SK-N-SH (cell line): ENCODE data around the gene PTPRG. TPM values are rescaled to one million over a fixed set of nuclear protein-coding genes. Genes with fewer than 3 reads are reported as not detected.
A peak's percentile ranks its signal among the peaks of the same experiment; 100 is the strongest.

Source experiments
- CTCF ChIA-PET: fragments of 300-600, 350-600 bp; formaldehyde crosslinking; extraction: SDS; loops from one replicate; lab custom pipeline; 2021; lab: Yijun Ruan, JAX
- POLR2A ChIA-PET: fragments of 350-600 bp; sonication (Branson Sonifier 250); formaldehyde crosslinking; extraction: SDS; loops from one replicate; lab custom pipeline; 2020; ENCODE audit warnings: antibody characterized with exemption, inconsistent platforms; lab: Yijun Ruan, JAX
- DNase-seq: peaks from one replicate; pipeline ENCODE4 v3.0.0; 2012
- H2AFZ ChIP-seq: fragments of 200-600 bp; sonication (generic); 2 replicates; pipeline ENCODE4 v1.8.1; 2016; ENCODE audit warnings: antibody characterized with exemption, mild to moderate bottlenecking, low read depth
- H3F3A ChIP-seq: fragments of 200-600 bp; sonication (generic); replicated peaks from 2 replicates; pipeline ENCODE3; 2016; ENCODE audit warnings: antibody characterized with exemption, mild to moderate bottlenecking; ENCODE audit not compliant: insufficient read depth
- H3K27ac ChIP-seq, 2 experiments: fragments of 200-500 bp in 1 of 2; fragments of 200-600 bp in 1 of 2; sonication (Bioruptor generic) in 1 of 2; sonication (generic), shearing (Covaris generic) in 1 of 2; 2 replicates each; pipeline versions ENCODE4 v1.5.1 to v1.6.1; 2014 to 2016; ENCODE audit warnings: low read depth in 2 of 2, inconsistent platforms in 1 of 2, low read length in 1 of 2, mild to moderate bottlenecking in 1 of 2, mixed read lengths in 1 of 2
- H3K27me3 ChIP-seq: fragments of 200-600 bp; sonication (generic), shearing (Covaris generic); 2 replicates; pipeline ENCODE4 v1.6.1; 2016; ENCODE audit warnings: mixed run types; ENCODE audit not compliant: insufficient read depth
- H3K36me3 ChIP-seq, 2 experiments: fragments of 200-500 bp in 1 of 2; fragments of 200-600 bp in 1 of 2; sonication (Bioruptor generic) in 1 of 2; sonication (generic) in 1 of 2; replicated peaks in 1 of 2; 2 replicates each; pipeline versions ENCODE3 to v1.5.1; 2014 to 2016; ENCODE audit warnings: low read length in 1 of 2, mild to moderate bottlenecking in 1 of 2; ENCODE audit not compliant: insufficient read depth in 2 of 2, control insufficient read depth in 1 of 2
- H3K4me1 ChIP-seq, 2 experiments: fragments of 200-500 bp in 1 of 2; fragments of 200-600 bp in 1 of 2; sonication (Bioruptor generic) in 1 of 2; sonication (generic), shearing (Covaris generic) in 1 of 2; 2 replicates each; pipeline versions ENCODE4 v1.5.1 to v1.6.1; 2014 to 2016; ENCODE audit warnings: low read depth in 1 of 2, low read length in 1 of 2, mixed run types in 1 of 2; ENCODE audit not compliant: insufficient read depth in 2 of 2, control insufficient read depth in 1 of 2
- H3K4me2 ChIP-seq: fragments of 200-600 bp; sonication (generic), shearing (Covaris generic); 2 replicates; pipeline ENCODE4 v1.6.1; 2017; ENCODE audit warnings: mixed run types
- H3K4me3 ChIP-seq, 2 experiments: fragments of 200-500 bp in 1 of 2; fragments of 200-600 bp in 1 of 2; sonication (Bioruptor generic) in 1 of 2; sonication (generic), shearing (Covaris generic) in 1 of 2; 2 replicates each; pipeline versions ENCODE4 v1.5.1 to v1.8.1; 2014 to 2016; ENCODE audit warnings: low read depth in 2 of 2, inconsistent platforms in 1 of 2, low read length in 1 of 2, mild to moderate bottlenecking in 1 of 2, mixed read lengths in 1 of 2, moderate library complexity in 1 of 2
- H3K79me2 ChIP-seq: fragments of 200-600 bp; sonication (generic); 2 replicates; pipeline ENCODE4 v1.8.1; 2017; ENCODE audit warnings: mild to moderate bottlenecking; ENCODE audit not compliant: insufficient read depth
- H3K9ac ChIP-seq: fragments of 200-600 bp; sonication (generic); 2 replicates; pipeline ENCODE4 v1.6.1; 2017; ENCODE audit warnings: mixed run types
- H3K9me2 ChIP-seq: fragments of 200-600 bp; sonication (generic); 2 replicates; pipeline ENCODE4 v1.6.1; 2017; ENCODE audit warnings: mixed run types
- H3K9me3 ChIP-seq: fragments of 200-600 bp; sonication (generic); 2 replicates; pipeline ENCODE4 v1.6.1; 2017; ENCODE audit warnings: mixed run types, mild to moderate bottlenecking, moderate library complexity
- H4K20me1 ChIP-seq: fragments of 200-600 bp; sonication (generic); 2 replicates; pipeline ENCODE4 v1.6.1; 2017; ENCODE audit warnings: mild to moderate bottlenecking, mixed run types; ENCODE audit not compliant: insufficient read depth
- CTCF ChIP-seq: fragments of 200-600 bp; sonication (generic); IDR thresholded peaks from 2 replicates; pipeline ENCODE4 v1.6.1; 2017; ENCODE audit warnings: antibody characterized with exemption, mild to moderate bottlenecking, moderate library complexity
- EZH2phosphoT487 ChIP-seq: fragments of 200-600 bp; sonication (generic); IDR thresholded peaks from 2 replicates; pipeline ENCODE4 v1.6.1; 2017; ENCODE audit warnings: low read depth, mixed run types, mild to moderate bottlenecking, antibody characterized with exemption, moderate library complexity, borderline replicate concordance
- FOXM1 ChIP-seq: IDR thresholded peaks from 2 replicates; pipeline ENCODE4 v1.4.0; 2012; ENCODE audit warnings: low read depth, mild to moderate bottlenecking
- JUND ChIP-seq: IDR thresholded peaks from 2 replicates; pipeline ENCODE4 v1.4.0; 2012
- MXI1 ChIP-seq: IDR thresholded peaks from 2 replicates; pipeline ENCODE4 v1.6.1; 2012; ENCODE audit warnings: mild to moderate bottlenecking, low read depth, low read length, improper control_type of control experiment
- NFIC ChIP-seq: IDR thresholded peaks from 2 replicates; pipeline ENCODE4 v1.4.0; 2012; ENCODE audit warnings: borderline replicate concordance
- NRF1 ChIP-seq: IDR thresholded peaks from 2 replicates; pipeline ENCODE4 v1.6.1; 2012; ENCODE audit warnings: low read depth, mild to moderate bottlenecking, low read length
- RAD21 ChIP-seq: IDR thresholded peaks from 2 replicates; pipeline ENCODE4 v1.6.1; 2012; ENCODE audit warnings: mild to moderate bottlenecking, low read length
- RCOR1 ChIP-seq: fragments of 150-350 bp; IDR thresholded peaks from 2 replicates; pipeline ENCODE4 v1.6.1; 2017; ENCODE audit warnings: antibody characterized with exemption, low read length
- SMC3 ChIP-seq: IDR thresholded peaks from 2 replicates; pipeline ENCODE4 v1.6.1; 2012; ENCODE audit warnings: low read depth, low read length, improper control_type of control experiment
- TAF1 ChIP-seq: IDR thresholded peaks from 2 replicates; pipeline ENCODE4 v1.6.1; 2012; ENCODE audit warnings: low read depth, mild to moderate bottlenecking, low read length, moderate library complexity, borderline replicate concordance
- YY1 ChIP-seq: IDR thresholded peaks from 2 replicates; pipeline ENCODE4 v1.4.0; 2012; ENCODE audit warnings: low read depth, mild to moderate bottlenecking
- WGBS: methylation state at CpG from one replicate; pipeline ENCODE4 v1.1.6; 2017; ENCODE audit warnings: low lambda C conversion rate; 5-methylcytosine and 5-hydroxymethylcytosine counted together
- polyA plus RNA-seq, 3 experiments: library from polyadenylated mRNA; depleted of rRNA; stranded (reverse); fragments of >200 nt; gene quantifications; 2 replicates each; pipeline ENCODE4 v1.2.3, GENCODE V29; 2012
- TF ChIP-seq, protein P1 (sequence below): fragments of 150-350 bp; IDR thresholded peaks from 2 replicates; pipeline ENCODE4 v1.6.1; 2017; ENCODE audit warnings: antibody characterized with exemption, low read length, low read depth, borderline replicate concordance
- TF ChIP-seq, protein P2 (sequence below): fragments of 150-350 bp; IDR thresholded peaks from 2 replicates; pipeline ENCODE4 v1.6.1; 2016; ENCODE audit warnings: mild to moderate bottlenecking, low read depth, low read length
- TF ChIP-seq, protein P3 (sequence below): IDR thresholded peaks from 2 replicates; pipeline ENCODE4 v1.4.0; 2012; ENCODE audit warnings: low read depth

Gene PTPRG
- polyA plus RNA-seq, 1 of the 3 experiments (the other 2 are of a cell fraction), result 14.1 TPM

- H3K36me3 ChIP-seq, result no peaks in the 10 kb centered on the region
- ChIA-PET CTCF (interaction anchor here (0.6 to 4.1 kb wide), 12 partner anchors 9 to 194 kb away, joined by 3 to 27 read pairs (median 3); no protein-coding TSS in a partner anchor), POLR2A (no interaction called here)
- H3K79me2 ChIP-seq, result no peaks in the 10 kb centered on the region
- H3K27ac ChIP-seq, result no peak overlapping the region
- H3K4me2 ChIP-seq, result no peak overlapping the region
- H3F3A ChIP-seq, result no peaks in the 10 kb centered on the region
- 52% methylated on average over 3 of the region's 3 CpGs for WGBS
- H3K4me3 ChIP-seq, result no peak overlapping the region
- H3K9ac ChIP-seq, result no peak overlapping the region
- TF ChIP-seq RCOR1, result no peak
- TF ChIP-seq JUND, result no peak
- TF ChIP-seq, protein P1, sequence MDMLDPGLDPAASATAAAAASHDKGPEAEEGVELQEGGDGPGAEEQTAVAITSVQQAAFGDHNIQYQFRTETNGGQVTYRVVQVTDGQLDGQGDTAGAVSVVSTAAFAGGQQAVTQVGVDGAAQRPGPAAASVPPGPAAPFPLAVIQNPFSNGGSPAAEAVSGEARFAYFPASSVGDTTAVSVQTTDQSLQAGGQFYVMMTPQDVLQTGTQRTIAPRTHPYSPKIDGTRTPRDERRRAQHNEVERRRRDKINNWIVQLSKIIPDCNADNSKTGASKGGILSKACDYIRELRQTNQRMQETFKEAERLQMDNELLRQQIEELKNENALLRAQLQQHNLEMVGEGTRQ, result no peak
- TF ChIP-seq CTCF, result peak; percentile 61
- peak; percentile 60 for TF ChIP-seq RAD21
- TF ChIP-seq SMC3, result peak; percentile 40; the same call in 1 of the 2 replicates
- H4K20me1 ChIP-seq, result no peaks in the 10 kb centered on the region
- H3K27me3 ChIP-seq, result no peaks in the 10 kb centered on the region
- no peaks in the 10 kb centered on the region for H3K9me2 ChIP-seq
- no peaks in the 10 kb centered on the region for H3K9me3 ChIP-seq
- H2AFZ ChIP-seq, result no peak overlapping the region
- DNase-seq, result peak; percentile 13
- no peaks in the 10 kb centered on the region for H3K4me1 ChIP-seq
Measured at GRCh38 chr3:62051506-62051905, 490.1 kb downstream of the PTPRG start.

GRCh38 chr3:62052331-62052730 lies 491.0 kb downstream of the PTPRG start:
- no peaks in the 10 kb centered on the region for H3K4me1 ChIP-seq
- CTCF ChIA-PET, result interaction anchor here (1.3 to 4.1 kb wide), 5 partner anchors 10 to 195 kb away, joined by 3 to 27 read pairs (median 4); no protein-coding TSS in a partner anchor
- no peaks in the 10 kb centered on the region for H3K36me3 ChIP-seq
- no peak overlapping the region for H3K9ac ChIP-seq
- no peak overlapping the region for H3K4me3 ChIP-seq
- no peaks in the 10 kb centered on the region for H3K9me2 ChIP-seq
- H3K9me3 ChIP-seq, result no peaks in the 10 kb centered on the region
- 79% methylated on average over 2 of the region's 2 CpGs for WGBS
- no peaks in the 10 kb centered on the region for H4K20me1 ChIP-seq
- POLR2A ChIA-PET, result no interaction called here
- H3K79me2 ChIP-seq, result no peaks in the 10 kb centered on the region
- H3K4me2 ChIP-seq, result no peak overlapping the region
- H3K27ac ChIP-seq, result no peak overlapping the region
- no peaks in the 10 kb centered on the region for H3F3A ChIP-seq
- no peaks in the 10 kb centered on the region for H3K27me3 ChIP-seq
- DNase-seq, result no peak
- H2AFZ ChIP-seq, result no peak overlapping the region
- TF ChIP-seq FOXM1 (no peak), CTCF (no peak), TAF1 (no peak), EZH2phosphoT487 (no peak), NRF1 (no peak), SMC3 (no peak), YY1 (no peak), JUND (no peak), MXI1 (no peak), NFIC (no peak)
- TF ChIP-seq, protein P2, sequence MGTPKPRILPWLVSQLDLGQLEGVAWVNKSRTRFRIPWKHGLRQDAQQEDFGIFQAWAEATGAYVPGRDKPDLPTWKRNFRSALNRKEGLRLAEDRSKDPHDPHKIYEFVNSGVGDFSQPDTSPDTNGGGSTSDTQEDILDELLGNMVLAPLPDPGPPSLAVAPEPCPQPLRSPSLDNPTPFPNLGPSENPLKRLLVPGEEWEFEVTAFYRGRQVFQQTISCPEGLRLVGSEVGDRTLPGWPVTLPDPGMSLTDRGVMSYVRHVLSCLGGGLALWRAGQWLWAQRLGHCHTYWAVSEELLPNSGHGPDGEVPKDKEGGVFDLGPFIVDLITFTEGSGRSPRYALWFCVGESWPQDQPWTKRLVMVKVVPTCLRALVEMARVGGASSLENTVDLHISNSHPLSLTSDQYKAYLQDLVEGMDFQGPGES, result no peak
- TF ChIP-seq, protein P1, result no peak
- TF ChIP-seq, protein P3, sequence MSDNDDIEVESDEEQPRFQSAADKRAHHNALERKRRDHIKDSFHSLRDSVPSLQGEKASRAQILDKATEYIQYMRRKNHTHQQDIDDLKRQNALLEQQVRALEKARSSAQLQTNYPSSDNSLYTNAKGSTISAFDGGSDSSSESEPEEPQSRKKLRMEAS, result no peak
